ENCODE results near the gene COMMD1. TPM values are rescaled to one million over a fixed set of nuclear protein-coding genes. Genes with fewer than 3 reads are reported as not detected.

Gene COMMD1
- total and polyA plus RNA-seq, 2 experiments from 2014 or later = 54.9 to 83.7 TPM

GRCh38 chr2:61962095-61962984 is 56.9 kb downstream of the COMMD1 start (continued):
- TF ChIP-seq ZNF462 (CRISPR knock-in tag; IDR thresholded peaks at IDR 0.05) (no peak), CREB1 (CRISPR knock-in tag; IDR thresholded peaks at IDR 0.05; ENCODE audit: low read depth) (no peak)

GRCh38 chr2:61966087-61966727 is 60.7 kb downstream of the COMMD1 start:
- Mint-ChIP-seq H3K9me3 (peaks cover 2% of the 10 kb centered on the region; the same call in 2 of the 3 replicates), H3K27ac (no peak overlapping the region)

More at GRCh38 chr2:61966087-61966727, 60.7 kb downstream of the COMMD1 start:
- no peak for TF ChIP-seq JUNB (IDR thresholded peaks at IDR 0.05; ENCODE audit: unreplicated experiment)
- no peak for TF ChIP-seq STAT1 (IDR thresholded peaks at IDR 0.05; ENCODE audit: unreplicated experiment)
- no peak for TF ChIP-seq CREB1 (CRISPR knock-in tag; IDR thresholded peaks at IDR 0.05; ENCODE audit: low read depth)
- no peak for TF ChIP-seq ETS1 (IDR thresholded peaks at IDR 0.05)
- TF ChIP-seq EZH2 (IDR thresholded peaks at IDR 0.05; ENCODE audit: low read depth, unreplicated experiment) = no peak
- TF ChIP-seq REST (IDR thresholded peaks at IDR 0.05; ENCODE audit: unreplicated experiment) = no peak
- no peak for TF ChIP-seq NANOG (IDR thresholded peaks at IDR 0.05; ENCODE audit: borderline replicate concordance)
- Mint-ChIP-seq H3K36me3 (ENCODE audit: low read depth) (peaks cover 8% of the 10 kb centered on the region; the same call in 1 of the 3 replicates), H3K4me1 (peaks cover 6% of the 10 kb centered on the region), H3K27me3 (ENCODE audit: insufficient read depth, low read depth, poor library complexity) (peaks cover 2% of the 10 kb centered on the region), H3K4me3 (no peak overlapping the region)
- ATAC-seq (no peak), DNase-seq (ENCODE audit: low spot score) (no peak)
- H2AFZ ChIP-seq = no peak overlapping the region
- no peaks in the 10 kb centered on the region for H3F3A ChIP-seq (replicated peaks; ENCODE audit: low read depth)
- no peak overlapping the region for H3K27ac ChIP-seq (ENCODE audit: low read depth)
- H3K4me1 ChIP-seq (ENCODE audit: insufficient read depth) = no peaks in the 10 kb centered on the region
- H3K79me2 ChIP-seq (replicated peaks; ENCODE audit: insufficient read depth) = no peaks in the 10 kb centered on the region
- no peaks in the 10 kb centered on the region for H3K27me3 ChIP-seq (ENCODE audit: insufficient read depth)
- H3K9me2 ChIP-seq (ENCODE audit: insufficient read depth) = no peaks in the 10 kb centered on the region
- no peaks in the 10 kb centered on the region for H3K36me3 ChIP-seq (ENCODE audit: insufficient read depth)
- no peak overlapping the region for H3K4me2 ChIP-seq
- no peaks in the 10 kb centered on the region for H4K20me1 ChIP-seq (replicated peaks; ENCODE audit: insufficient read depth)
- H3K4me3 ChIP-seq = no peak overlapping the region

All from GM23338 (cell line).